Measurements from ENCODE around the gene FGGY.

The FGGY gene

GRCh38 chr1:59316497-59317128, 19.7 kb downstream of the FGGY start:
- no peaks in the 10 kb centered on the region for H3K27me3 ChIP-seq (ENCODE audit: control insufficient read depth in 1 of 2, insufficient read depth in 2 of 2, low read length in 2 of 2)
- H3K9me3 ChIP-seq (ENCODE audit: control insufficient read depth in 2 of 2, low read length in 2 of 2) = no peaks in the 10 kb centered on the region
- H3K9ac ChIP-seq (ENCODE audit: low read length in 2 of 2) = peak overlapping the region; percentile 36 to 55
- peaks cover 24% of the 10 kb centered on the region for H3K4me1 ChIP-seq (ENCODE audit: control insufficient read depth, insufficient read depth, low read length)
- peak overlapping the region; percentile 45 to 70 for H3K4me3 ChIP-seq (ENCODE audit: low read length in 2 of 2)
- H3K36me3 ChIP-seq (ENCODE audit: control insufficient read depth in 2 of 2, insufficient read depth in 2 of 2, low read length in 2 of 2) = no peaks in the 10 kb centered on the region
- peak overlapping the region; percentile 27 for H3K27ac ChIP-seq (ENCODE audit: low read length)

GRCh38 chr1:59317343-59317742, 20.4 kb downstream of the FGGY start:
- Histone ChIP-seq H3K36me3 (ENCODE audit: control insufficient read depth in 2 of 2, insufficient read depth in 2 of 2, low read length in 2 of 2) (peaks cover 0 to 1% of the 10 kb centered on the region in 2 donors), H3K4me1 (ENCODE audit: control insufficient read depth, insufficient read depth, low read length) (peaks cover 24% of the 10 kb centered on the region), H3K4me3 (ENCODE audit: low read length in 2 of 2) (peak overlapping the region; percentile 45 to 70), H3K9ac (ENCODE audit: low read length in 2 of 2) (peak overlapping the region in 1 of 2 donors; percentile 36), H3K27ac (ENCODE audit: low read length) (peak overlapping the region; percentile 27), H3K27me3 (ENCODE audit: control insufficient read depth in 1 of 2, insufficient read depth in 2 of 2, low read length in 2 of 2) (no peaks in the 10 kb centered on the region), H3K9me3 (ENCODE audit: control insufficient read depth in 2 of 2, low read length in 2 of 2) (no peaks in the 10 kb centered on the region)

GRCh38 chr1:59317780-59318179, 20.9 kb downstream of the FGGY start:
- Histone ChIP-seq H3K27ac (ENCODE audit: low read length) (no peak overlapping the region), H3K9ac (ENCODE audit: low read length in 2 of 2) (no peak overlapping the region)

GRCh38 chr1:59318271-59318860, 21.5 kb downstream of the FGGY start:
- H3K27me3 ChIP-seq (ENCODE audit: control insufficient read depth in 1 of 2, insufficient read depth in 2 of 2, low read length in 2 of 2) = no peaks in the 10 kb centered on the region
- no peak overlapping the region for H3K4me3 ChIP-seq (ENCODE audit: low read length in 2 of 2)
- peaks cover 0 to 4% of the 10 kb centered on the region in 2 donors for H3K36me3 ChIP-seq (ENCODE audit: control insufficient read depth in 2 of 2, insufficient read depth in 2 of 2, low read length in 2 of 2)
- peaks cover 24% of the 10 kb centered on the region for H3K4me1 ChIP-seq (ENCODE audit: control insufficient read depth, insufficient read depth, low read length)
- H3K9me3 ChIP-seq (ENCODE audit: control insufficient read depth in 2 of 2, low read length in 2 of 2) = no peaks in the 10 kb centered on the region
- no peak overlapping the region for H3K27ac ChIP-seq (ENCODE audit: low read length)
- no peak overlapping the region for H3K9ac ChIP-seq (ENCODE audit: low read length in 2 of 2)

More at GRCh38 chr1:59317780-59318179, 20.9 kb downstream of the FGGY start:
- Histone ChIP-seq H3K4me1 (ENCODE audit: control insufficient read depth, insufficient read depth, low read length) (peaks cover 24% of the 10 kb centered on the region), H3K9me3 (ENCODE audit: control insufficient read depth in 2 of 2, low read length in 2 of 2) (no peaks in the 10 kb centered on the region), H3K36me3 (ENCODE audit: control insufficient read depth in 2 of 2, insufficient read depth in 2 of 2, low read length in 2 of 2) (peaks cover 0 to 4% of the 10 kb centered on the region in 2 donors), H3K27me3 (ENCODE audit: control insufficient read depth in 1 of 2, insufficient read depth in 2 of 2, low read length in 2 of 2) (no peaks in the 10 kb centered on the region), H3K4me3 (ENCODE audit: low read length in 2 of 2) (no peak overlapping the region)

GRCh38 chr1:59322394-59322793, 25.5 kb downstream of the FGGY start:
- no peak overlapping the region for H3K27ac ChIP-seq (ENCODE audit: low read length)
- H3K9me3 ChIP-seq (ENCODE audit: control insufficient read depth in 2 of 2, low read length in 2 of 2) = no peaks in the 10 kb centered on the region
- H3K36me3 ChIP-seq (ENCODE audit: control insufficient read depth in 2 of 2, insufficient read depth in 2 of 2, low read length in 2 of 2) = peaks cover 4 to 5% of the 10 kb centered on the region in 2 donors
- H3K4me1 ChIP-seq (ENCODE audit: control insufficient read depth, insufficient read depth, low read length) = peaks cover 14% of the 10 kb centered on the region
- no peak overlapping the region for H3K9ac ChIP-seq (ENCODE audit: low read length in 2 of 2)
- H3K27me3 ChIP-seq (ENCODE audit: control insufficient read depth in 1 of 2, insufficient read depth in 2 of 2, low read length in 2 of 2) = no peaks in the 10 kb centered on the region
- H3K4me3 ChIP-seq (ENCODE audit: low read length in 2 of 2) = no peak overlapping the region

GRCh38 chr1:59322814-59323213, 25.9 kb downstream of the FGGY start:
- Histone ChIP-seq H3K4me3 (ENCODE audit: low read length in 2 of 2) (no peak overlapping the region), H3K4me1 (ENCODE audit: control insufficient read depth, insufficient read depth, low read length) (peaks cover 10% of the 10 kb centered on the region), H3K27me3 (ENCODE audit: control insufficient read depth in 1 of 2, insufficient read depth in 2 of 2, low read length in 2 of 2) (no peaks in the 10 kb centered on the region), H3K9ac (ENCODE audit: low read length in 2 of 2) (no peak overlapping the region), H3K27ac (ENCODE audit: low read length) (no peak overlapping the region), H3K9me3 (ENCODE audit: control insufficient read depth in 2 of 2, low read length in 2 of 2) (no peaks in the 10 kb centered on the region), H3K36me3 (ENCODE audit: control insufficient read depth in 2 of 2, insufficient read depth in 2 of 2, low read length in 2 of 2) (peaks cover 4 to 5% of the 10 kb centered on the region in 2 donors)

- no peaks in the 10 kb centered on the region for H3K27me3 ChIP-seq (ENCODE audit: control insufficient read depth in 1 of 2, insufficient read depth in 2 of 2, low read length in 2 of 2)
- no peaks in the 10 kb centered on the region for H3K9me3 ChIP-seq (ENCODE audit: control insufficient read depth in 2 of 2, low read length in 2 of 2)
- H3K4me1 ChIP-seq (ENCODE audit: control insufficient read depth, insufficient read depth, low read length) = peaks cover under 1% of the 10 kb centered on the region
- H3K27ac ChIP-seq (ENCODE audit: low read length) = no peak overlapping the region
- H3K4me3 ChIP-seq (ENCODE audit: low read length in 2 of 2) = no peak overlapping the region
- H3K36me3 ChIP-seq (ENCODE audit: control insufficient read depth in 2 of 2, insufficient read depth in 2 of 2, low read length in 2 of 2) = peaks cover 4 to 5% of the 10 kb centered on the region in 2 donors
- H3K9ac ChIP-seq (ENCODE audit: low read length in 2 of 2) = no peak overlapping the region
These were observed 27.0 kb downstream of the FGGY start for GRCh38 chr1:59323879-59324278.

- H3K27me3 ChIP-seq (ENCODE audit: control insufficient read depth in 1 of 2, insufficient read depth in 2 of 2, low read length in 2 of 2) = no peaks in the 10 kb centered on the region
- H3K4me3 ChIP-seq (ENCODE audit: low read length in 2 of 2) = no peak overlapping the region
- H3K9ac ChIP-seq (ENCODE audit: low read length in 2 of 2) = no peak overlapping the region
- no peak overlapping the region for H3K27ac ChIP-seq (ENCODE audit: low read length)
- H3K4me1 ChIP-seq (ENCODE audit: control insufficient read depth, insufficient read depth, low read length) = no peaks in the 10 kb centered on the region
- H3K9me3 ChIP-seq (ENCODE audit: control insufficient read depth in 2 of 2, low read length in 2 of 2) = no peaks in the 10 kb centered on the region
- peaks cover 0 to 5% of the 10 kb centered on the region in 2 donors for H3K36me3 ChIP-seq (ENCODE audit: control insufficient read depth in 2 of 2, insufficient read depth in 2 of 2, low read length in 2 of 2)
These were observed 31.5 kb downstream of the FGGY start for GRCh38 chr1:59328353-59328752.

- Histone ChIP-seq H3K4me1 (ENCODE audit: control insufficient read depth, insufficient read depth, low read length) (no peaks in the 10 kb centered on the region), H3K9me3 (ENCODE audit: control insufficient read depth in 2 of 2, low read length in 2 of 2) (no peaks in the 10 kb centered on the region), H3K4me3 (ENCODE audit: low read length in 2 of 2) (no peak overlapping the region), H3K27ac (ENCODE audit: low read length) (no peak overlapping the region), H3K9ac (ENCODE audit: low read length in 2 of 2) (no peak overlapping the region), H3K36me3 (ENCODE audit: control insufficient read depth in 2 of 2, insufficient read depth in 2 of 2, low read length in 2 of 2) (peaks cover 2 to 5% of the 10 kb centered on the region in 2 donors), H3K27me3 (ENCODE audit: control insufficient read depth in 1 of 2, insufficient read depth in 2 of 2, low read length in 2 of 2) (no peaks in the 10 kb centered on the region)
These were observed 32.6 kb downstream of the FGGY start for GRCh38 chr1:59329412-59330053.

GRCh38 chr1:59331686-59332620, 35.1 kb downstream of the FGGY start:
- H3K27me3 ChIP-seq (ENCODE audit: control insufficient read depth in 1 of 2, insufficient read depth in 2 of 2, low read length in 2 of 2) = no peaks in the 10 kb centered on the region
- H3K9me3 ChIP-seq (ENCODE audit: control insufficient read depth in 2 of 2, low read length in 2 of 2) = no peaks in the 10 kb centered on the region
- no peaks in the 10 kb centered on the region for H3K4me1 ChIP-seq (ENCODE audit: control insufficient read depth, insufficient read depth, low read length)
- no peak overlapping the region for H3K4me3 ChIP-seq (ENCODE audit: low read length in 2 of 2)
- peaks cover 0 to 2% of the 10 kb centered on the region in 2 donors for H3K36me3 ChIP-seq (ENCODE audit: control insufficient read depth in 2 of 2, insufficient read depth in 2 of 2, low read length in 2 of 2)
- no peak overlapping the region for H3K27ac ChIP-seq (ENCODE audit: low read length)
- no peak overlapping the region for H3K9ac ChIP-seq (ENCODE audit: low read length in 2 of 2)
